Panc1 (cell line): ENCODE data around the gene CHPF2. TPM values are rescaled to one million over a fixed set of nuclear protein-coding genes. Genes with fewer than 3 reads are reported as not detected.

Experiments used
- ATAC-seq: fragments of 200-7000 bp; cut with Tn5 transposase; 2 replicates; pipeline ENCODE4 v1.9.1; 2020; ENCODE audit warnings: mild to moderate bottlenecking, moderate library complexity
- BruUV-seq: library from RNA; stranded (reverse); fragments of 400-500 nt; replicated peaks from 2 replicates; lab custom pipeline; 2021; lab: Mats Ljungman, UMichigan
- CTCF ChIA-PET: fragments of 300-600 bp; sonication (Branson Sonifier 250); formaldehyde crosslinking; loops from one replicate; lab custom pipeline; 2022; ENCODE audit warnings: antibody characterized with exemption; lab: Charles Lee
- POLR2A ChIA-PET: fragments of 300-600 bp; sonication (Branson Sonifier 250); formaldehyde crosslinking; loops from one replicate; lab custom pipeline; 2022; ENCODE audit warnings: antibody characterized with exemption; lab: Charles Lee
- DNase-seq: peaks from one replicate; pipeline ENCODE4 v3.0.0-alpha.2; 2010; ENCODE audit warnings: low read depth, low spot score
- H3K27ac ChIP-seq: 2 replicates; pipeline ENCODE4 v1.5.1; 2011; ENCODE audit warnings: mild to moderate bottlenecking, low read length, inconsistent platforms
- H3K27me3 ChIP-seq: fragments of 200-500 bp; sonication (Bioruptor generic); 2 replicates; pipeline ENCODE4 v1.6.0; 2014; ENCODE audit warnings: low read length, inconsistent platforms; ENCODE audit not compliant: control insufficient read depth, insufficient read depth
- H3K36me3 ChIP-seq: fragments of 200-500 bp; sonication (Bioruptor generic); 2 replicates; pipeline ENCODE4 v1.5.1; 2014; ENCODE audit warnings: inconsistent platforms, mild to moderate bottlenecking, low read length, moderate library complexity; ENCODE audit not compliant: control insufficient read depth, insufficient read depth
- H3K4me1 ChIP-seq: 2 replicates; pipeline ENCODE4 v1.5.1; 2011; ENCODE audit warnings: inconsistent platforms, mild to moderate bottlenecking, low read length, moderate library complexity; ENCODE audit not compliant: control insufficient read depth, insufficient read depth
- H3K4me3 ChIP-seq, 2 experiments: 2 replicates each; pipeline ENCODE4 v1.5.1; 2011 to 2012; ENCODE audit warnings: low read depth in 2 of 2, low read length in 2 of 2, mild to moderate bottlenecking in 2 of 2, inconsistent platforms in 1 of 2, moderate library complexity in 1 of 2
- H3K9me3 ChIP-seq: fragments of 200-500 bp; sonication (Bioruptor generic); 2 replicates; pipeline ENCODE4 v1.5.1; 2014; ENCODE audit warnings: low read depth, mild to moderate bottlenecking, inconsistent platforms, low read length, moderate library complexity; ENCODE audit not compliant: control insufficient read depth, insufficient read depth
- POLR2AphosphoS5 ChIP-seq: IDR thresholded peaks from 2 replicates; pipeline ENCODE4 v1.6.1; 2012; ENCODE audit warnings: mild to moderate bottlenecking, low read depth, low read length, moderate library complexity
- REST ChIP-seq, 2 experiments: IDR thresholded peaks; 2 replicates each; pipeline ENCODE4 v1.6.1; 2011 to 2012; ENCODE audit warnings: low read depth in 2 of 2, control low read depth in 1 of 2, low read length in 1 of 2, mild to moderate bottlenecking in 1 of 2, moderate library complexity in 1 of 2; ENCODE audit not compliant: insufficient read depth in 1 of 2
- SIN3A ChIP-seq: IDR thresholded peaks from 2 replicates; pipeline ENCODE4 v1.6.1; 2012; ENCODE audit warnings: low read depth, mild to moderate bottlenecking, low read length, moderate library complexity, borderline replicate concordance; ENCODE audit not compliant: insufficient read depth
- TCF7L2 ChIP-seq: IDR thresholded peaks from 2 replicates; pipeline ENCODE4 v1.6.1; 2011; ENCODE audit warnings: mild to moderate bottlenecking, low read depth, low read length, inconsistent platforms
- in situ Hi-C: cut with HindIII; loops from 2 replicates; pipeline ENCODE4 v1.10.0; 2016; ENCODE audit warnings: low sequenced_read_pairs, low pct_unique_long_range_greater_than_20kb
- intact Hi-C: fragments of 100-400 bp; cut with micrococcal nuclease; formaldehyde crosslinking; loops from one replicate; pipeline ENCODE4 v1.10.0; 2022; ENCODE audit not compliant: unreplicated experiment
- total RNA-seq: library from RNA; stranded (reverse); gene quantifications from one replicate; pipeline ENCODE4 v1.2.1, GENCODE V29; 2021; ENCODE audit not compliant: unreplicated experiment
- TF ChIP-seq, protein P1 (sequence below): fragments of 450-650 bp; IDR thresholded peaks from 2 replicates; pipeline ENCODE4 v1.5.1; 2017; ENCODE audit warnings: mild to moderate bottlenecking

CHPF2 gene
- total RNA-seq, 1 experiment from 2014 or later = 44.9 TPM

GRCh38 chr7:151244841-151245346 is 12.6 kb downstream of the CHPF2 start:
- Histone ChIP-seq H3K4me1 (peaks cover 31% of the 10 kb centered on the region), H3K4me3 (peak overlapping the region; percentile 16 to 32; a peak in 3 of 4 replicates), H3K27me3 (no peaks in the 10 kb centered on the region), H3K9me3 (no peaks in the 10 kb centered on the region), H3K36me3 (no peaks in the 10 kb centered on the region; the same call in 1 of the 2 replicates), H3K27ac (no peak overlapping the region)
- BruUV-seq = no TSS peak
- no peak for DNase-seq
- ATAC-seq = no peak
- POLR2A ChIA-PET = no interaction called here
- in situ Hi-C loops (no loop called here), intact Hi-C loops (no loop called here)
- CTCF ChIA-PET = interaction anchor here (1.0 kb wide), 3 partner anchors 11 to 18 kb away, joined by 3 to 5 read pairs (median 4); partner anchors contain the start of genes ABCF2 and CHPF2
- no peak for TF ChIP-seq POLR2AphosphoS5
- no peak for TF ChIP-seq REST (IDR thresholded peaks at IDR 0.05; ENCODE audit: insufficient read depth in 1 of 2, low read depth in 2 of 2, low read length in 1 of 2)
- TF ChIP-seq, protein P1, sequence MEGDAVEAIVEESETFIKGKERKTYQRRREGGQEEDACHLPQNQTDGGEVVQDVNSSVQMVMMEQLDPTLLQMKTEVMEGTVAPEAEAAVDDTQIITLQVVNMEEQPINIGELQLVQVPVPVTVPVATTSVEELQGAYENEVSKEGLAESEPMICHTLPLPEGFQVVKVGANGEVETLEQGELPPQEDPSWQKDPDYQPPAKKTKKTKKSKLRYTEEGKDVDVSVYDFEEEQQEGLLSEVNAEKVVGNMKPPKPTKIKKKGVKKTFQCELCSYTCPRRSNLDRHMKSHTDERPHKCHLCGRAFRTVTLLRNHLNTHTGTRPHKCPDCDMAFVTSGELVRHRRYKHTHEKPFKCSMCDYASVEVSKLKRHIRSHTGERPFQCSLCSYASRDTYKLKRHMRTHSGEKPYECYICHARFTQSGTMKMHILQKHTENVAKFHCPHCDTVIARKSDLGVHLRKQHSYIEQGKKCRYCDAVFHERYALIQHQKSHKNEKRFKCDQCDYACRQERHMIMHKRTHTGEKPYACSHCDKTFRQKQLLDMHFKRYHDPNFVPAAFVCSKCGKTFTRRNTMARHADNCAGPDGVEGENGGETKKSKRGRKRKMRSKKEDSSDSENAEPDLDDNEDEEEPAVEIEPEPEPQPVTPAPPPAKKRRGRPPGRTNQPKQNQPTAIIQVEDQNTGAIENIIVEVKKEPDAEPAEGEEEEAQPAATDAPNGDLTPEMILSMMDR = no peak
- no peak for TF ChIP-seq SIN3A
- TF ChIP-seq TCF7L2 = no peak

GRCh38 chr7:151245360-151246101 is 13.2 kb downstream of the CHPF2 start:
- H3K36me3 ChIP-seq = no peaks in the 10 kb centered on the region
- POLR2A ChIA-PET = no interaction called here
- no peak overlapping the region for H3K27ac ChIP-seq
- BruUV-seq = no TSS peak
- peak overlapping the region; percentile 32 to 44 for H3K4me3 ChIP-seq
- H3K27me3 ChIP-seq = no peaks in the 10 kb centered on the region
- TF ChIP-seq POLR2AphosphoS5 = no peak
- TF ChIP-seq, protein P1 = peak; percentile 97
- DNase-seq (no peak), ATAC-seq (peak; percentile 33)
- in situ Hi-C loops = no loop called here
- CTCF ChIA-PET = interaction anchor here (0.6 to 1.0 kb wide), 5 partner anchors 18 to 138 kb away, joined by 3 to 14 read pairs (median 3); no protein-coding TSS in a partner anchor
- intact Hi-C loops = no loop called here
- H3K4me1 ChIP-seq = peaks cover 37% of the 10 kb centered on the region
- no peaks in the 10 kb centered on the region for H3K9me3 ChIP-seq
